K562 (cell line): ENCODE results near the gene DHRS11. TPM values are rescaled to one million over a fixed set of nuclear protein-coding genes. Genes with fewer than 3 reads are reported as not detected.

Source experiments
- ATF7 ChIP-seq: fragments of 450-650 bp; IDR thresholded peaks from 2 replicates; pipeline ENCODE4 v1.7.1; 2014; ENCODE audit warnings: mild to moderate bottlenecking, moderate library complexity
- CBFA2T2 ChIP-seq: fragments of 450-650 bp; conservative IDR thresholded peaks from 2 replicates; pipeline ENCODE4 v1.6.1; 2017; ENCODE audit warnings: mild to moderate bottlenecking
- CHD2 ChIP-seq: IDR thresholded peaks from 2 replicates; pipeline ENCODE4 v1.6.1; 2011; ENCODE audit warnings: low read depth, low read length
- EP300 ChIP-seq: IDR thresholded peaks from 2 replicates; pipeline ENCODE4 v1.6.1; 2012; ENCODE audit warnings: low read length, improper control_type of control experiment
- MIER1 ChIP-seq: fragments of 450-650 bp; IDR thresholded peaks from 2 replicates; pipeline ENCODE4 v1.6.1; 2016; ENCODE audit warnings: antibody characterized with exemption, mild to moderate bottlenecking, low read depth
- MYNN ChIP-seq, 2 experiments: sonication (generic); formaldehyde crosslinking in 1 of 2; IDR thresholded peaks; 2 replicates each; pipeline versions ENCODE4 v1.5.0 to v1.6.1; 2016 to 2020; ENCODE audit warnings: antibody characterized with exemption in 1 of 2, missing genetic modification reagents in 1 of 2
- NEUROD1 ChIP-seq: fragments of 150-350 bp; IDR thresholded peaks from 2 replicates; pipeline ENCODE4 v1.6.1; 2014; ENCODE audit warnings: borderline replicate concordance, low read length, low read depth; ENCODE audit not compliant: partially characterized antibody
- SMAD3 ChIP-seq: fragments of 450-650 bp; formaldehyde crosslinking; conservative IDR thresholded peaks from 2 replicates; pipeline ENCODE4 v1.4.0; 2020; ENCODE audit warnings: mild to moderate bottlenecking
- SUPT5H ChIP-seq: fragments of 450-650 bp; IDR thresholded peaks from 2 replicates; pipeline ENCODE4 v1.6.1; 2016
- ZSCAN29 ChIP-seq: fragments of 450-650 bp; IDR thresholded peaks from 2 replicates; pipeline ENCODE4 v1.6.1; 2017
- polyA plus RNA-seq, 8 experiments: library from polyadenylated mRNA; depleted of rRNA in 4 of 8; stranded (reverse) in 5 of 8; unstranded in 3 of 8; fragments of >200 nt; fragmentation: Nextera tagmentation in 2 of 8; fragmentation: Illumina TruSeq in 1 of 8; extraction: Ambion mirVana in 2 of 8; extraction: Trizol in 1 of 8; gene quantifications; 2 replicates each; pipeline versions ENCODE4 v1.2.1 to v1.2.3, GENCODE V29; 2011 to 2014; ENCODE audit warnings: inconsistent platforms in 1 of 8, missing spikeins in 1 of 8
- total RNA-seq, 7 experiments: library from RNA; depleted of rRNA in 6 of 7; stranded (reverse); fragments of >200 nt in 6 of 7; fragmentation: Illumina TruSeq in 2 of 7; extraction: Trizol in 2 of 7; gene quantifications; 2 replicates each; pipeline versions ENCODE4 v1.2.1 to v1.2.3, GENCODE V29; 2011 to 2021; ENCODE audit warnings: low replicate concordance in 1 of 7
- TF ChIP-seq, protein P1 (sequence below), 2 experiments: fragments of 450-650 bp; formaldehyde crosslinking in 1 of 2; IDR thresholded peaks; 2 replicates each; pipeline versions ENCODE4 v1.4.0 to v1.6.1; 2014 to 2020; ENCODE audit warnings: mild to moderate bottlenecking in 2 of 2, borderline replicate concordance in 1 of 2, low read depth in 1 of 2
- TF ChIP-seq, protein P2 (sequence below): fragments of 250-450 bp; sonication (Bioruptor Pico); IDR thresholded peaks from 2 replicates; pipeline ENCODE4 v1.8.0; 2021; ENCODE audit warnings: mild to moderate bottlenecking, moderate library complexity
- TF ChIP-seq, protein P3 (sequence below), 2 experiments: fragments of 450-650 bp; IDR thresholded peaks; 2 replicates each; pipeline ENCODE4 v1.6.1; 2018; ENCODE audit warnings: mild to moderate bottlenecking in 2 of 2, low read depth in 1 of 2; ENCODE audit not compliant: partially characterized antibody in 2 of 2

DHRS11 gene
- total and polyA plus RNA-seq, 9 of the 15 experiments (the other 6 are each of a cell fraction or from before 2014, with no cell fraction given): 15.2 to 123 (median 59.8) TPM

DNA sequence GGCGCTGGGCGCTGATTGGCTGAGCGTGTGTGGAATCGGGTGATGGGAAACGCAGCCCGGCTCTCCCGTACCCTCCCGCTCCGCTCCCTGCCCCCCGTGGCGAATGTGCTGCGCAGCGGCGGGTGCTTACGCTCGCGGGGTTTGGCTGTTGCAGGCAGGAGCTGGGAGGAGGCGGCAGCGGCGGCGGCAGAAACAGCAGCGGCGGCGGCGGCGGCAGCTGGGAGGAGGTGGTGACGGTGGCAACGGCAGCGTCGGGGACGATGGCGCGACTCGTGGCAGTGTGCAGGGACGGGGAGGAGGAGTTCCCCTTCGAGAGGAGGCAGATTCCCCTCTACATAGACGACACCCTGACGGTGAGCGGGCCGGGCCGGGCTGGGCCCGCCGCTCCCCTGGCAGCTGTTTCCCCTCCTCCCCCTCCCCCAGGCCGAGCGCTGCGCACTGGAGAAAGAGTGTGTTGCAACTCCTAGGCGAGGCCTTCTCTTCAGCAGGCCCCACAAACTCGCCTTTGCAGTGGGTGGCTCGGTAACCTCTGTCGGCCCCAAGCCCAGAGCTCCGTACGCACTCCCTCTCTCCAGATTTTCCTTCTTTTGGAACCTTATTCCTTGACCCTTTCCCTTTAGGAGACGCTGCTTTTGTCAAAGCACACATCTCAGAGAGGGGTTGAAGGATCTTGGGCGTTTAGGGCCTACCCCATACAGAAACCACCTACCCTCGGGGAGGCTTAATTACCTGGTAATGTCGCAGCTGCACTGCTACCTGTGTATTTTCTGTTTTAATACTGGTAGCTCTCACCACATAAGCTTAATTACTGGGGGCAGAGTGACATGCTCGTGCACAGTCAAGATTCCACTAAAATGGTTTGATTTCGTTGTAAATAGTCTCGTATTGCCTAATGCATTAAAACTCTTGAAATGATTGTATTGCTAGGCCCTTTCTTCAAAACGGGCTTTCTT, 45.9 kb upstream of the DHRS11 start (continued):
- TF ChIP-seq, protein P1, sequence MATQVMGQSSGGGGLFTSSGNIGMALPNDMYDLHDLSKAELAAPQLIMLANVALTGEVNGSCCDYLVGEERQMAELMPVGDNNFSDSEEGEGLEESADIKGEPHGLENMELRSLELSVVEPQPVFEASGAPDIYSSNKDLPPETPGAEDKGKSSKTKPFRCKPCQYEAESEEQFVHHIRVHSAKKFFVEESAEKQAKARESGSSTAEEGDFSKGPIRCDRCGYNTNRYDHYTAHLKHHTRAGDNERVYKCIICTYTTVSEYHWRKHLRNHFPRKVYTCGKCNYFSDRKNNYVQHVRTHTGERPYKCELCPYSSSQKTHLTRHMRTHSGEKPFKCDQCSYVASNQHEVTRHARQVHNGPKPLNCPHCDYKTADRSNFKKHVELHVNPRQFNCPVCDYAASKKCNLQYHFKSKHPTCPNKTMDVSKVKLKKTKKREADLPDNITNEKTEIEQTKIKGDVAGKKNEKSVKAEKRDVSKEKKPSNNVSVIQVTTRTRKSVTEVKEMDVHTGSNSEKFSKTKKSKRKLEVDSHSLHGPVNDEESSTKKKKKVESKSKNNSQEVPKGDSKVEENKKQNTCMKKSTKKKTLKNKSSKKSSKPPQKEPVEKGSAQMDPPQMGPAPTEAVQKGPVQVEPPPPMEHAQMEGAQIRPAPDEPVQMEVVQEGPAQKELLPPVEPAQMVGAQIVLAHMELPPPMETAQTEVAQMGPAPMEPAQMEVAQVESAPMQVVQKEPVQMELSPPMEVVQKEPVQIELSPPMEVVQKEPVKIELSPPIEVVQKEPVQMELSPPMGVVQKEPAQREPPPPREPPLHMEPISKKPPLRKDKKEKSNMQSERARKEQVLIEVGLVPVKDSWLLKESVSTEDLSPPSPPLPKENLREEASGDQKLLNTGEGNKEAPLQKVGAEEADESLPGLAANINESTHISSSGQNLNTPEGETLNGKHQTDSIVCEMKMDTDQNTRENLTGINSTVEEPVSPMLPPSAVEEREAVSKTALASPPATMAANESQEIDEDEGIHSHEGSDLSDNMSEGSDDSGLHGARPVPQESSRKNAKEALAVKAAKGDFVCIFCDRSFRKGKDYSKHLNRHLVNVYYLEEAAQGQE (IDR thresholded peaks at IDR 0.05; ENCODE audit: borderline replicate concordance): no peak
- TF ChIP-seq, protein P1 (CRISPR knock-in tag; IDR thresholded peaks at IDR 0.05; ENCODE audit: low read depth): peak; percentile 14; the same call in 1 of the 2 replicates
- no peak; the same call in 1 of the 2 replicates for TF ChIP-seq CBFA2T2
- TF ChIP-seq, protein P2, sequence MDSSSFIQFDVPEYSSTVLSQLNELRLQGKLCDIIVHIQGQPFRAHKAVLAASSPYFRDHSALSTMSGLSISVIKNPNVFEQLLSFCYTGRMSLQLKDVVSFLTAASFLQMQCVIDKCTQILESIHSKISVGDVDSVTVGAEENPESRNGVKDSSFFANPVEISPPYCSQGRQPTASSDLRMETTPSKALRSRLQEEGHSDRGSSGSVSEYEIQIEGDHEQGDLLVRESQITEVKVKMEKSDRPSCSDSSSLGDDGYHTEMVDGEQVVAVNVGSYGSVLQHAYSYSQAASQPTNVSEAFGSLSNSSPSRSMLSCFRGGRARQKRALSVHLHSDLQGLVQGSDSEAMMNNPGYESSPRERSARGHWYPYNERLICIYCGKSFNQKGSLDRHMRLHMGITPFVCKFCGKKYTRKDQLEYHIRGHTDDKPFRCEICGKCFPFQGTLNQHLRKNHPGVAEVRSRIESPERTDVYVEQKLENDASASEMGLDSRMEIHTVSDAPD (CRISPR knock-in tag): no peak
- TF ChIP-seq, protein P3, sequence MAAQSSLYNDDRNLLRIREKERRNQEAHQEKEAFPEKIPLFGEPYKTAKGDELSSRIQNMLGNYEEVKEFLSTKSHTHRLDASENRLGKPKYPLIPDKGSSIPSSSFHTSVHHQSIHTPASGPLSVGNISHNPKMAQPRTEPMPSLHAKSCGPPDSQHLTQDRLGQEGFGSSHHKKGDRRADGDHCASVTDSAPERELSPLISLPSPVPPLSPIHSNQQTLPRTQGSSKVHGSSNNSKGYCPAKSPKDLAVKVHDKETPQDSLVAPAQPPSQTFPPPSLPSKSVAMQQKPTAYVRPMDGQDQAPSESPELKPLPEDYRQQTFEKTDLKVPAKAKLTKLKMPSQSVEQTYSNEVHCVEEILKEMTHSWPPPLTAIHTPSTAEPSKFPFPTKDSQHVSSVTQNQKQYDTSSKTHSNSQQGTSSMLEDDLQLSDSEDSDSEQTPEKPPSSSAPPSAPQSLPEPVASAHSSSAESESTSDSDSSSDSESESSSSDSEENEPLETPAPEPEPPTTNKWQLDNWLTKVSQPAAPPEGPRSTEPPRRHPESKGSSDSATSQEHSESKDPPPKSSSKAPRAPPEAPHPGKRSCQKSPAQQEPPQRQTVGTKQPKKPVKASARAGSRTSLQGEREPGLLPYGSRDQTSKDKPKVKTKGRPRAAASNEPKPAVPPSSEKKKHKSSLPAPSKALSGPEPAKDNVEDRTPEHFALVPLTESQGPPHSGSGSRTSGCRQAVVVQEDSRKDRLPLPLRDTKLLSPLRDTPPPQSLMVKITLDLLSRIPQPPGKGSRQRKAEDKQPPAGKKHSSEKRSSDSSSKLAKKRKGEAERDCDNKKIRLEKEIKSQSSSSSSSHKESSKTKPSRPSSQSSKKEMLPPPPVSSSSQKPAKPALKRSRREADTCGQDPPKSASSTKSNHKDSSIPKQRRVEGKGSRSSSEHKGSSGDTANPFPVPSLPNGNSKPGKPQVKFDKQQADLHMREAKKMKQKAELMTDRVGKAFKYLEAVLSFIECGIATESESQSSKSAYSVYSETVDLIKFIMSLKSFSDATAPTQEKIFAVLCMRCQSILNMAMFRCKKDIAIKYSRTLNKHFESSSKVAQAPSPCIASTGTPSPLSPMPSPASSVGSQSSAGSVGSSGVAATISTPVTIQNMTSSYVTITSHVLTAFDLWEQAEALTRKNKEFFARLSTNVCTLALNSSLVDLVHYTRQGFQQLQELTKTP (IDR thresholded peaks at IDR 0.05; ENCODE audit: low read depth in 1 of 2, partially characterized antibody in 2 of 2): peak in 1 of 2 experiments; percentile 89
- peak; percentile 64 for TF ChIP-seq SUPT5H
- TF ChIP-seq MYNN (IDR thresholded peaks at IDR 0.05): peak; percentile 42
- no peak for TF ChIP-seq MYNN (CRISPR knock-in tag; IDR thresholded peaks at IDR 0.05)
- peak; percentile 60 for TF ChIP-seq ATF7
- TF ChIP-seq SMAD3 (CRISPR knock-in tag): no peak
- TF ChIP-seq EP300: peak; percentile 99
- peak; percentile 68 for TF ChIP-seq NEUROD1
- peak; percentile 94 for TF ChIP-seq CHD2
- no peak for TF ChIP-seq MIER1
- TF ChIP-seq ZSCAN29: no peak
